ENCODE data around the gene NEURL1.

NEURL1 gene

GRCh38 chr10:103557455-103557854 lies 64.0 kb downstream of the NEURL1 start:
- Histone ChIP-seq H3K27me3 (ENCODE audit: insufficient read depth, low read length, poor library complexity, severe bottlenecking) (no peaks in the 10 kb centered on the region), H3K4me2 (ENCODE audit: low read depth, low read length, poor library complexity, severe bottlenecking) (no peak overlapping the region), H3K9me3 (ENCODE audit: insufficient read depth, low read depth, low read length) (no peaks in the 10 kb centered on the region), H3F3A (ENCODE audit: low read depth) (no peaks in the 10 kb centered on the region), H3K9ac (ENCODE audit: low read depth, low read length, poor library complexity, severe bottlenecking) (no peak overlapping the region), H3K4me3 (ENCODE audit: low read length, poor library complexity, severe bottlenecking) (no peak overlapping the region), H3K36me3 (ENCODE audit: insufficient read depth, low read length) (no peaks in the 10 kb centered on the region), H3K4me1 (ENCODE audit: insufficient read depth, low read length, poor library complexity, severe bottlenecking) (no peaks in the 10 kb centered on the region), H3K9me2 (replicated peaks; ENCODE audit: low read depth, low read length) (no peaks in the 10 kb centered on the region), H4K20me1 (ENCODE audit: insufficient read depth, low read length, poor library complexity, severe bottlenecking) (no peaks in the 10 kb centered on the region), H2AFZ (ENCODE audit: low read length) (no peak overlapping the region), H3K79me2 (ENCODE audit: insufficient read depth, low read length) (no peaks in the 10 kb centered on the region)
- TF ChIP-seq EZH2phosphoT487 (IDR thresholded peaks at IDR 0.05; ENCODE audit: borderline replicate concordance) (no peak), CTCF (conservative IDR thresholded peaks at IDR 0.05; ENCODE audit: low read length) (no peak)

- Histone ChIP-seq H3K36me3 (ENCODE audit: insufficient read depth, low read length) (no peaks in the 10 kb centered on the region), H3K27me3 (ENCODE audit: insufficient read depth, low read length, poor library complexity, severe bottlenecking) (no peaks in the 10 kb centered on the region), H3K4me1 (ENCODE audit: insufficient read depth, low read length, poor library complexity, severe bottlenecking) (no peaks in the 10 kb centered on the region), H3K4me2 (ENCODE audit: low read depth, low read length, poor library complexity, severe bottlenecking) (no peak overlapping the region), H3F3A (ENCODE audit: low read depth) (no peaks in the 10 kb centered on the region), H3K9me2 (replicated peaks; ENCODE audit: low read depth, low read length) (no peaks in the 10 kb centered on the region), H3K79me2 (ENCODE audit: insufficient read depth, low read length) (no peaks in the 10 kb centered on the region), H4K20me1 (ENCODE audit: insufficient read depth, low read length, poor library complexity, severe bottlenecking) (no peaks in the 10 kb centered on the region), H3K9ac (ENCODE audit: low read depth, low read length, poor library complexity, severe bottlenecking) (no peak overlapping the region), H3K4me3 (ENCODE audit: low read length, poor library complexity, severe bottlenecking) (no peak overlapping the region), H3K9me3 (ENCODE audit: insufficient read depth, low read depth, low read length) (no peaks in the 10 kb centered on the region), H2AFZ (ENCODE audit: low read length) (no peak overlapping the region)
- TF ChIP-seq CTCF (conservative IDR thresholded peaks at IDR 0.05; ENCODE audit: low read length) = no peak
- no peak for TF ChIP-seq EZH2phosphoT487 (IDR thresholded peaks at IDR 0.05; ENCODE audit: borderline replicate concordance)
Measured at GRCh38 chr10:103558911-103559310, 65.4 kb downstream of the NEURL1 start.

GRCh38 chr10:103559776-103560175 lies 66.3 kb downstream of the NEURL1 start:
- H3K27me3 ChIP-seq (ENCODE audit: insufficient read depth, low read length, poor library complexity, severe bottlenecking) = no peaks in the 10 kb centered on the region
- TF ChIP-seq CTCF (conservative IDR thresholded peaks at IDR 0.05; ENCODE audit: low read length) = no peak
- no peak for TF ChIP-seq EZH2phosphoT487 (IDR thresholded peaks at IDR 0.05; ENCODE audit: borderline replicate concordance)
- no peak overlapping the region for H3K4me3 ChIP-seq (ENCODE audit: low read length, poor library complexity, severe bottlenecking)
- no peaks in the 10 kb centered on the region for H3K36me3 ChIP-seq (ENCODE audit: insufficient read depth, low read length)
- no peaks in the 10 kb centered on the region for H3K9me2 ChIP-seq (replicated peaks; ENCODE audit: low read depth, low read length)
- H2AFZ ChIP-seq (ENCODE audit: low read length) = no peak overlapping the region
- no peaks in the 10 kb centered on the region for H3K9me3 ChIP-seq (ENCODE audit: insufficient read depth, low read depth, low read length)
- H3K9ac ChIP-seq (ENCODE audit: low read depth, low read length, poor library complexity, severe bottlenecking) = no peak overlapping the region
- H3K4me1 ChIP-seq (ENCODE audit: insufficient read depth, low read length, poor library complexity, severe bottlenecking) = no peaks in the 10 kb centered on the region
- no peaks in the 10 kb centered on the region for H4K20me1 ChIP-seq (ENCODE audit: insufficient read depth, low read length, poor library complexity, severe bottlenecking)
- H3F3A ChIP-seq (ENCODE audit: low read depth) = no peaks in the 10 kb centered on the region
- no peaks in the 10 kb centered on the region for H3K79me2 ChIP-seq (ENCODE audit: insufficient read depth, low read length)
- no peak overlapping the region for H3K4me2 ChIP-seq (ENCODE audit: low read depth, low read length, poor library complexity, severe bottlenecking)
